HepG2 (cell line): Measurements from ENCODE around the gene HOXA10. TPM values are rescaled to one million over a fixed set of nuclear protein-coding genes. Genes with fewer than 3 reads are reported as not detected.

Experiments
- EED ChIP-seq: sonication (generic); formaldehyde crosslinking; IDR thresholded peaks from 2 replicates; pipeline ENCODE4 v1.5.0; 2020; ENCODE audit warnings: mild to moderate bottlenecking, missing genetic modification reagents
- ETV6 ChIP-seq: sonication (generic); formaldehyde crosslinking; conservative IDR thresholded peaks from 2 replicates; pipeline ENCODE4 v1.4.0; 2020; ENCODE audit warnings: missing genetic modification reagents
- GATAD2A ChIP-seq: IDR thresholded peaks from 2 replicates; pipeline ENCODE4 v1.6.1; 2016
- HNRNPLL ChIP-seq: fragments of 200-400 bp; formaldehyde crosslinking; IDR thresholded peaks from 2 replicates; pipeline ENCODE4 v1.6.1; 2017; ENCODE audit warnings: mild to moderate bottlenecking, low read depth, low read length; ENCODE audit not compliant: poor library complexity, severe bottlenecking
- IKZF4 ChIP-seq: sonication (generic); formaldehyde crosslinking; IDR thresholded peaks from 2 replicates; pipeline ENCODE4 v1.5.1; 2020; ENCODE audit warnings: borderline replicate concordance, mild to moderate bottlenecking, low read depth, missing genetic modification reagents; ENCODE audit errors: not compliant biosample characterization
- MAZ ChIP-seq, 2 experiments: sonication (generic) in 1 of 2; formaldehyde crosslinking in 1 of 2; IDR thresholded peaks; 2 replicates each; pipeline versions ENCODE4 v1.5.0 to v1.6.1; 2012 to 2020; ENCODE audit warnings: low read depth in 2 of 2, mild to moderate bottlenecking in 2 of 2, borderline replicate concordance in 1 of 2, improper control_type of control experiment in 1 of 2, low read length in 1 of 2, missing genetic modification reagents in 1 of 2, moderate library complexity in 1 of 2
- SP2 ChIP-seq: sonication (generic); formaldehyde crosslinking; IDR thresholded peaks from 2 replicates; pipeline ENCODE4 v1.5.1; 2020; ENCODE audit warnings: mild to moderate bottlenecking, missing genetic modification reagents
- TCF7 ChIP-seq: sonication (generic); IDR thresholded peaks from 2 replicates; pipeline ENCODE4 v1.6.1; 2016; ENCODE audit warnings: antibody characterized with exemption, low read depth
- ZBTB7B ChIP-seq: sonication (generic); formaldehyde crosslinking; IDR thresholded peaks from 2 replicates; pipeline ENCODE4 v1.4.0; 2020; ENCODE audit warnings: missing genetic modification reagents
- polyA plus RNA-seq, 8 experiments: library from polyadenylated mRNA; depleted of rRNA in 3 of 8; stranded (reverse) in 7 of 8; unstranded in 1 of 8; fragments of >200 nt; fragmentation: Illumina TruSeq in 4 of 8; extraction: Trizol in 4 of 8; gene quantifications; 2 replicates each; pipeline versions ENCODE4 v1.2.1 to v1.2.3, GENCODE V29; 2011 to 2016; ENCODE audit warnings: low read depth in 4 of 8, missing spikeins in 1 of 8, mixed read lengths in 1 of 8; ENCODE audit not compliant: insufficient read depth in 1 of 8
- total RNA-seq, 5 experiments: library from RNA; depleted of rRNA; stranded (reverse); fragments of >200 nt; fragmentation: Illumina TruSeq; extraction: Trizol; gene quantifications; 2 replicates each; pipeline ENCODE4 v1.2.3, GENCODE V29; 2016; ENCODE audit warnings: low read depth in 1 of 5
- TF ChIP-seq, protein P1 (sequence below): sonication (generic); formaldehyde crosslinking; IDR thresholded peaks from 2 replicates; pipeline ENCODE4 v1.4.0; 2020; ENCODE audit warnings: missing genetic modification reagents
- TF ChIP-seq, protein P2 (sequence below): sonication (generic); formaldehyde crosslinking; IDR thresholded peaks from 2 replicates; pipeline ENCODE4 v1.4.0; 2020; ENCODE audit warnings: missing genetic modification reagents, borderline replicate concordance
- TF ChIP-seq, protein P3 (sequence below): sonication (generic); formaldehyde crosslinking; IDR thresholded peaks from 2 replicates; pipeline ENCODE4 v1.4.0; 2020; ENCODE audit warnings: missing genetic modification reagents
- TF ChIP-seq, protein P4 (sequence below): sonication (generic); formaldehyde crosslinking; IDR thresholded peaks from 2 replicates; pipeline ENCODE4 v1.5.0; 2020; ENCODE audit warnings: mild to moderate bottlenecking, missing genetic modification reagents, moderate library complexity

Gene HOXA10
- total and polyA plus RNA-seq, 2 of the 13 experiments (the other 11 are each of a cell fraction or from before 2014, with no cell fraction given): not detected

DNA sequence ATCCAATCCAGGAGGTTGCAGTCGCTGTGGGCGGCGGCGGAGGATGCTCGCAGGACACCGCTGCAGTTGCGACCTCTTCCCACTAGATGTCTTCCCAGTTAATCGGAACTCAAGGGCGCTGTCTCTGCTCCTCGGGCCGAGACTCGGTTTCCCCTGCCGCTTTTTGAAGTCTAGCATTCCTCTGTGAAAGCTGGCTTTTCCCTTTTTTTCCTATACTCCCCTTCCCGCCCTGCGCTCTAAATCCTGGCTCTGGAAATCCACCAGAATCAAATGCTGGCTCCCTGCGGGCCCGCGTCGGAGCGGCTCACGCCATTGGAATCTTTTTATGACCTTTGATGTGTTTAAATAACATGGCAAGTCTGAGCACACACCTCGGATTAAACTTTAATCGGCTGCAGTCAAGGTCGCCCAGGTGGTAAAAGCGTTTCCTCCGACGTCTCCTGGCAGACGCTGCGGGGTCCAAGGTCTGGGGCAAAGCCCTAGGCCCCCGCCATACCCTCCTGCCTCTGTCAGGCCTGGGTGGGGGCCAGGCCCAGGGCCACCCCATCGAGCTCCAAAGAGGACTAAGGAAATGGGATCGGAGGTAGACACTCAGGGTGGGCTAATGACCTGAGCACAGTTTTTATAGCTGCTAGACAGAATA, 36.4 kb upstream of the HOXA10 start (continued):
- TF ChIP-seq, protein P1, sequence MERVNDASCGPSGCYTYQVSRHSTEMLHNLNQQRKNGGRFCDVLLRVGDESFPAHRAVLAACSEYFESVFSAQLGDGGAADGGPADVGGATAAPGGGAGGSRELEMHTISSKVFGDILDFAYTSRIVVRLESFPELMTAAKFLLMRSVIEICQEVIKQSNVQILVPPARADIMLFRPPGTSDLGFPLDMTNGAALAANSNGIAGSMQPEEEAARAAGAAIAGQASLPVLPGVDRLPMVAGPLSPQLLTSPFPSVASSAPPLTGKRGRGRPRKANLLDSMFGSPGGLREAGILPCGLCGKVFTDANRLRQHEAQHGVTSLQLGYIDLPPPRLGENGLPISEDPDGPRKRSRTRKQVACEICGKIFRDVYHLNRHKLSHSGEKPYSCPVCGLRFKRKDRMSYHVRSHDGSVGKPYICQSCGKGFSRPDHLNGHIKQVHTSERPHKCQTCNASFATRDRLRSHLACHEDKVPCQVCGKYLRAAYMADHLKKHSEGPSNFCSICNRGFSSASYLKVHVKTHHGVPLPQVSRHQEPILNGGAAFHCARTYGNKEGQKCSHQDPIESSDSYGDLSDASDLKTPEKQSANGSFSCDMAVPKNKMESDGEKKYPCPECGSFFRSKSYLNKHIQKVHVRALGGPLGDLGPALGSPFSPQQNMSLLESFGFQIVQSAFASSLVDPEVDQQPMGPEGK (CRISPR knock-in tag): peak; percentile 49
- TF ChIP-seq, protein P2, sequence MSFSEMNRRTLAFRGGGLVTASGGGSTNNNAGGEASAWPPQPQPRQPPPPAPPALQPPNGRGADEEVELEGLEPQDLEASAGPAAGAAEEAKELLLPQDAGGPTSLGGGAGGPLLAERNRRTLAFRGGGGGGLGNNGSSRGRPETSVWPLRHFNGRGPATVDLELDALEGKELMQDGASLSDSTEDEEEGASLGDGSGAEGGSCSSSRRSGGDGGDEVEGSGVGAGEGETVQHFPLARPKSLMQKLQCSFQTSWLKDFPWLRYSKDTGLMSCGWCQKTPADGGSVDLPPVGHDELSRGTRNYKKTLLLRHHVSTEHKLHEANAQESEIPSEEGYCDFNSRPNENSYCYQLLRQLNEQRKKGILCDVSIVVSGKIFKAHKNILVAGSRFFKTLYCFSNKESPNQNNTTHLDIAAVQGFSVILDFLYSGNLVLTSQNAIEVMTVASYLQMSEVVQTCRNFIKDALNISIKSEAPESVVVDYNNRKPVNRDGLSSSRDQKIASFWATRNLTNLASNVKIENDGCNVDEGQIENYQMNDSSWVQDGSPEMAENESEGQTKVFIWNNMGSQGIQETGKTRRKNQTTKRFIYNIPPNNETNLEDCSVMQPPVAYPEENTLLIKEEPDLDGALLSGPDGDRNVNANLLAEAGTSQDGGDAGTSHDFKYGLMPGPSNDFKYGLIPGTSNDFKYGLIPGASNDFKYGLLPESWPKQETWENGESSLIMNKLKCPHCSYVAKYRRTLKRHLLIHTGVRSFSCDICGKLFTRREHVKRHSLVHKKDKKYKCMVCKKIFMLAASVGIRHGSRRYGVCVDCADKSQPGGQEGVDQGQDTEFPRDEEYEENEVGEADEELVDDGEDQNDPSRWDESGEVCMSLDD (CRISPR knock-in tag): no peak
- TF ChIP-seq EED (CRISPR knock-in tag) (no peak), IKZF4 (CRISPR knock-in tag) (peak; percentile 41), MAZ (IDR thresholded peaks at IDR 0.05; ENCODE audit: borderline replicate concordance, low read depth, low read length) (no peak), MAZ (CRISPR knock-in tag; IDR thresholded peaks at IDR 0.05; ENCODE audit: low read depth) (no peak), ETV6 (CRISPR knock-in tag) (no peak), ZBTB7B (CRISPR knock-in tag) (peak; percentile 22; the same call in 1 of the 2 replicates), GATAD2A (CRISPR knock-in tag) (no peak), TCF7 (peak; percentile 22; the same call in 1 of the 2 replicates), HNRNPLL (no peak), SP2 (no peak)
- TF ChIP-seq, protein P3, sequence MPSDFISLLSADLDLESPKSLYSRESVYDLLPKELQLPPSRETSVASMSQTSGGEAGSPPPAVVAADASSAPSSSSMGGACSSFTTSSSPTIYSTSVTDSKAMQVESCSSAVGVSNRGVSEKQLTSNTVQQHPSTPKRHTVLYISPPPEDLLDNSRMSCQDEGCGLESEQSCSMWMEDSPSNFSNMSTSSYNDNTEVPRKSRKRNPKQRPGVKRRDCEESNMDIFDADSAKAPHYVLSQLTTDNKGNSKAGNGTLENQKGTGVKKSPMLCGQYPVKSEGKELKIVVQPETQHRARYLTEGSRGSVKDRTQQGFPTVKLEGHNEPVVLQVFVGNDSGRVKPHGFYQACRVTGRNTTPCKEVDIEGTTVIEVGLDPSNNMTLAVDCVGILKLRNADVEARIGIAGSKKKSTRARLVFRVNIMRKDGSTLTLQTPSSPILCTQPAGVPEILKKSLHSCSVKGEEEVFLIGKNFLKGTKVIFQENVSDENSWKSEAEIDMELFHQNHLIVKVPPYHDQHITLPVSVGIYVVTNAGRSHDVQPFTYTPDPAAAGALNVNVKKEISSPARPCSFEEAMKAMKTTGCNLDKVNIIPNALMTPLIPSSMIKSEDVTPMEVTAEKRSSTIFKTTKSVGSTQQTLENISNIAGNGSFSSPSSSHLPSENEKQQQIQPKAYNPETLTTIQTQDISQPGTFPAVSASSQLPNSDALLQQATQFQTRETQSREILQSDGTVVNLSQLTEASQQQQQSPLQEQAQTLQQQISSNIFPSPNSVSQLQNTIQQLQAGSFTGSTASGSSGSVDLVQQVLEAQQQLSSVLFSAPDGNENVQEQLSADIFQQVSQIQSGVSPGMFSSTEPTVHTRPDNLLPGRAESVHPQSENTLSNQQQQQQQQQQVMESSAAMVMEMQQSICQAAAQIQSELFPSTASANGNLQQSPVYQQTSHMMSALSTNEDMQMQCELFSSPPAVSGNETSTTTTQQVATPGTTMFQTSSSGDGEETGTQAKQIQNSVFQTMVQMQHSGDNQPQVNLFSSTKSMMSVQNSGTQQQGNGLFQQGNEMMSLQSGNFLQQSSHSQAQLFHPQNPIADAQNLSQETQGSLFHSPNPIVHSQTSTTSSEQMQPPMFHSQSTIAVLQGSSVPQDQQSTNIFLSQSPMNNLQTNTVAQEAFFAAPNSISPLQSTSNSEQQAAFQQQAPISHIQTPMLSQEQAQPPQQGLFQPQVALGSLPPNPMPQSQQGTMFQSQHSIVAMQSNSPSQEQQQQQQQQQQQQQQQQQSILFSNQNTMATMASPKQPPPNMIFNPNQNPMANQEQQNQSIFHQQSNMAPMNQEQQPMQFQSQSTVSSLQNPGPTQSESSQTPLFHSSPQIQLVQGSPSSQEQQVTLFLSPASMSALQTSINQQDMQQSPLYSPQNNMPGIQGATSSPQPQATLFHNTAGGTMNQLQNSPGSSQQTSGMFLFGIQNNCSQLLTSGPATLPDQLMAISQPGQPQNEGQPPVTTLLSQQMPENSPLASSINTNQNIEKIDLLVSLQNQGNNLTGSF (CRISPR knock-in tag): no peak
- TF ChIP-seq, protein P4, sequence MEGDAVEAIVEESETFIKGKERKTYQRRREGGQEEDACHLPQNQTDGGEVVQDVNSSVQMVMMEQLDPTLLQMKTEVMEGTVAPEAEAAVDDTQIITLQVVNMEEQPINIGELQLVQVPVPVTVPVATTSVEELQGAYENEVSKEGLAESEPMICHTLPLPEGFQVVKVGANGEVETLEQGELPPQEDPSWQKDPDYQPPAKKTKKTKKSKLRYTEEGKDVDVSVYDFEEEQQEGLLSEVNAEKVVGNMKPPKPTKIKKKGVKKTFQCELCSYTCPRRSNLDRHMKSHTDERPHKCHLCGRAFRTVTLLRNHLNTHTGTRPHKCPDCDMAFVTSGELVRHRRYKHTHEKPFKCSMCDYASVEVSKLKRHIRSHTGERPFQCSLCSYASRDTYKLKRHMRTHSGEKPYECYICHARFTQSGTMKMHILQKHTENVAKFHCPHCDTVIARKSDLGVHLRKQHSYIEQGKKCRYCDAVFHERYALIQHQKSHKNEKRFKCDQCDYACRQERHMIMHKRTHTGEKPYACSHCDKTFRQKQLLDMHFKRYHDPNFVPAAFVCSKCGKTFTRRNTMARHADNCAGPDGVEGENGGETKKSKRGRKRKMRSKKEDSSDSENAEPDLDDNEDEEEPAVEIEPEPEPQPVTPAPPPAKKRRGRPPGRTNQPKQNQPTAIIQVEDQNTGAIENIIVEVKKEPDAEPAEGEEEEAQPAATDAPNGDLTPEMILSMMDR: peak; percentile 70
